ENCODE data around the gene ABCD4. TPM values are rescaled to one million over a fixed set of nuclear protein-coding genes. Genes with fewer than 3 reads are reported as not detected.

Gene ABCD4
- polyA plus RNA-seq, 2 of the 4 experiments (the other 2 are of a cell fraction) = 13.9 to 35.8 TPM

DNA sequence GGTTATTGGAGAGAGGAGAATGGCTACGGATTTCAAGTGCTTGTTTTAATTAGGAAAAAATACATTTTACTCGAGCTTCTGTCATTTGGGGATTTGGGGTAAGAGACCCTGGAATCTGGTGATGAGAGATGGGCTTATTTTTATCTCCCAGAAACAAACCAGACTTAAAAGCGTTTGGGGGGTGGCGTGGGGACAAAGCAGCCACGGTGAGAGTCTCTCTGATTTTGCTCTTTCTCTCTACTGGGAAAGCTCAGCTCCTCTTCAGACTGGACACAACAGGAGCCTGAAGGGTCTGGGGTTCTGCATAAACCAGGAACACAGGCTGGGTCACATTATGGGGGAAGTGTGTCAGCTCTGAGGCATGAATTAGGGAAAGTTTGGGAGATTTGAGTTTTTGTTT lies 59.7 kb downstream of the ABCD4 start:
- Histone ChIP-seq H3K4me1 (no peaks in the 10 kb centered on the region), H3K27ac (no peak overlapping the region), H3K4me2 (no peak overlapping the region), H3K4me3 (no peak overlapping the region), H3K9me3 (no peaks in the 10 kb centered on the region)
- POLR2A ChIA-PET = no interaction called here
- 24% methylated on average over 5 of the region's 5 CpGs for WGBS (ENCODE audit: missing lambda C conversion rate)
- FAIRE-seq = no peak
- no peak for DNase-seq (ENCODE audit: low read depth in 1 of 2, low spot score in 1 of 2)
- CTCF ChIA-PET = interaction anchor here (1.8 to 6.1 kb wide), 2 partner anchors 9 to 131 kb away, joined by 6 to 46 read pairs; no protein-coding TSS in a partner anchor
- no peak for TF ChIP-seq PBX3 (IDR thresholded peaks at IDR 0.05)
- TF ChIP-seq TP53 (CRISPR knock-in tag; IDR thresholded peaks at IDR 0.05) = no peak
- TF ChIP-seq MAZ (IDR thresholded peaks at IDR 0.05; ENCODE audit: borderline replicate concordance, low read depth, low read length) = no peak
- no peak for TF ChIP-seq FOSL2 (IDR thresholded peaks at IDR 0.05)
- TF ChIP-seq FOSL2 (CRISPR knock-in tag; IDR thresholded peaks at IDR 0.05) = no peak
- TF ChIP-seq CBX2 (IDR thresholded peaks at IDR 0.05; ENCODE audit: borderline replicate concordance, low read depth) = no peak
- TF ChIP-seq JUN (IDR thresholded peaks at IDR 0.05) = no peak
- no peak for TF ChIP-seq SREBF2 (IDR thresholded peaks at IDR 0.05)
- TF ChIP-seq MAX (IDR thresholded peaks at IDR 0.05) = no peak
- no peak for TF ChIP-seq CEBPB (IDR thresholded peaks at IDR 0.05)
- TF ChIP-seq MYC (IDR thresholded peaks at IDR 0.05; ENCODE audit: borderline replicate concordance, low read length) = no peak
- no peak for TF ChIP-seq HES2 (IDR thresholded peaks at IDR 0.05)
- TF ChIP-seq NR3C1 (IDR thresholded peaks at IDR 0.05) = no peak
- TF ChIP-seq, protein P1, sequence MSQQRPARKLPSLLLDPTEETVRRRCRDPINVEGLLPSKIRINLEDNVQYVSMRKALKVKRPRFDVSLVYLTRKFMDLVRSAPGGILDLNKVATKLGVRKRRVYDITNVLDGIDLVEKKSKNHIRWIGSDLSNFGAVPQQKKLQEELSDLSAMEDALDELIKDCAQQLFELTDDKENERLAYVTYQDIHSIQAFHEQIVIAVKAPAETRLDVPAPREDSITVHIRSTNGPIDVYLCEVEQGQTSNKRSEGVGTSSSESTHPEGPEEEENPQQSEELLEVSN (IDR thresholded peaks at IDR 0.05; ENCODE audit: borderline replicate concordance, low read depth) = no peak
- TF ChIP-seq HOXB5 (CRISPR knock-in tag; IDR thresholded peaks at IDR 0.05) = no peak
- no peak for TF ChIP-seq POLR2A (IDR thresholded peaks at IDR 0.05; ENCODE audit: low read length)
- no peak for TF ChIP-seq FOXS1 (CRISPR knock-in tag; IDR thresholded peaks at IDR 0.05)
- no peak for TF ChIP-seq RARB (CRISPR knock-in tag; IDR thresholded peaks at IDR 0.05)
- no peak for ATAC-seq

GRCh38 chr14:74242780-74243042 lies 60.0 kb downstream of the ABCD4 start:
- WGBS (ENCODE audit: missing lambda C conversion rate) = 45% methylated on average over 4 of the region's 4 CpGs
- DNase-seq (ENCODE audit: low read depth in 1 of 2, low spot score in 1 of 2) (no peak), FAIRE-seq (no peak), ATAC-seq (no peak)
- CTCF ChIA-PET = interaction anchor here (1.8 to 6.1 kb wide), 2 partner anchors 10 to 131 kb away, joined by 6 to 46 read pairs; no protein-coding TSS in a partner anchor
- no peak for TF ChIP-seq PBX3 (IDR thresholded peaks at IDR 0.05)
- TF ChIP-seq JUNB (IDR thresholded peaks at IDR 0.05) = no peak
- TF ChIP-seq HEYL (CRISPR knock-in tag; IDR thresholded peaks at IDR 0.05) = no peak
- TF ChIP-seq CBX2 (IDR thresholded peaks at IDR 0.05; ENCODE audit: borderline replicate concordance, low read depth) = no peak
- no peak for TF ChIP-seq EP300 (IDR thresholded peaks at IDR 0.05)
- no peak for TF ChIP-seq CBX8 (IDR thresholded peaks at IDR 0.05)
- TF ChIP-seq, protein P2, sequence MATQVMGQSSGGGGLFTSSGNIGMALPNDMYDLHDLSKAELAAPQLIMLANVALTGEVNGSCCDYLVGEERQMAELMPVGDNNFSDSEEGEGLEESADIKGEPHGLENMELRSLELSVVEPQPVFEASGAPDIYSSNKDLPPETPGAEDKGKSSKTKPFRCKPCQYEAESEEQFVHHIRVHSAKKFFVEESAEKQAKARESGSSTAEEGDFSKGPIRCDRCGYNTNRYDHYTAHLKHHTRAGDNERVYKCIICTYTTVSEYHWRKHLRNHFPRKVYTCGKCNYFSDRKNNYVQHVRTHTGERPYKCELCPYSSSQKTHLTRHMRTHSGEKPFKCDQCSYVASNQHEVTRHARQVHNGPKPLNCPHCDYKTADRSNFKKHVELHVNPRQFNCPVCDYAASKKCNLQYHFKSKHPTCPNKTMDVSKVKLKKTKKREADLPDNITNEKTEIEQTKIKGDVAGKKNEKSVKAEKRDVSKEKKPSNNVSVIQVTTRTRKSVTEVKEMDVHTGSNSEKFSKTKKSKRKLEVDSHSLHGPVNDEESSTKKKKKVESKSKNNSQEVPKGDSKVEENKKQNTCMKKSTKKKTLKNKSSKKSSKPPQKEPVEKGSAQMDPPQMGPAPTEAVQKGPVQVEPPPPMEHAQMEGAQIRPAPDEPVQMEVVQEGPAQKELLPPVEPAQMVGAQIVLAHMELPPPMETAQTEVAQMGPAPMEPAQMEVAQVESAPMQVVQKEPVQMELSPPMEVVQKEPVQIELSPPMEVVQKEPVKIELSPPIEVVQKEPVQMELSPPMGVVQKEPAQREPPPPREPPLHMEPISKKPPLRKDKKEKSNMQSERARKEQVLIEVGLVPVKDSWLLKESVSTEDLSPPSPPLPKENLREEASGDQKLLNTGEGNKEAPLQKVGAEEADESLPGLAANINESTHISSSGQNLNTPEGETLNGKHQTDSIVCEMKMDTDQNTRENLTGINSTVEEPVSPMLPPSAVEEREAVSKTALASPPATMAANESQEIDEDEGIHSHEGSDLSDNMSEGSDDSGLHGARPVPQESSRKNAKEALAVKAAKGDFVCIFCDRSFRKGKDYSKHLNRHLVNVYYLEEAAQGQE (IDR thresholded peaks at IDR 0.05) = no peak
- TF ChIP-seq HMGXB4 (CRISPR knock-in tag; IDR thresholded peaks at IDR 0.05; ENCODE audit: borderline replicate concordance) = no peak
- TF ChIP-seq ZC3H11A (IDR thresholded peaks at IDR 0.05) = no peak
- no peak for TF ChIP-seq TFCP2L1 (CRISPR knock-in tag; IDR thresholded peaks at IDR 0.05)
- TF ChIP-seq CHD4 (IDR thresholded peaks at IDR 0.05; ENCODE audit: borderline replicate concordance) = no peak
- no peak for TF ChIP-seq HOXA7 (CRISPR knock-in tag; IDR thresholded peaks at IDR 0.05)
- Histone ChIP-seq H3K4me2 (no peak overlapping the region), H3K4me3 (no peak overlapping the region), H3K9me3 (no peaks in the 10 kb centered on the region), H3K4me1 (no peaks in the 10 kb centered on the region), H3K27ac (no peak overlapping the region)
- POLR2A ChIA-PET = no interaction called here
